ENCODE data around the gene PXYLP1. TPM values are rescaled to one million over a fixed set of nuclear protein-coding genes. Genes with fewer than 3 reads are reported as not detected.

Gene PXYLP1
- 10 to 100 TPM in 1 of 2 donors, 1 to 10 TPM in 1; 7.5 to 14.5 TPM for total RNA-seq

GRCh38 chr3:141231101-141231951 lies at the start of gene PXYLP1:
Gene PXYLP1, plus strand, starts transcription at chr3:141231825. Its CDS starts 28,351 bp downstream, at chr3:141260176.
- peak within 1 kb of the TSS; percentile 88 for H3K27ac ChIP-seq
- DNase-seq (ENCODE audit: low spot score), result peak; percentile 92
- no peaks in the 10 kb centered on the region for H3K36me3 ChIP-seq
- peaks cover 0 to 11% of the 10 kb centered on the region in 2 donors for H3K4me1 ChIP-seq
- H3K27me3 ChIP-seq, result no peaks in the 10 kb centered on the region
- TF ChIP-seq CTCF (IDR thresholded peaks at IDR 0.05), result peak; percentile 69 to 90
- no peaks in the 10 kb centered on the region for H3K9me3 ChIP-seq
- H3K4me3 ChIP-seq, result peak within 1 kb of the TSS; percentile 74 to 83

- no peak for TF ChIP-seq CTCF (IDR thresholded peaks at IDR 0.05)
- no peak for DNase-seq (ENCODE audit: low spot score)
These were observed 48.0 kb upstream of the PXYLP1 start for GRCh38 chr3:141183606-141184005.

GRCh38 chr3:141184430-141184829 lies 47.2 kb upstream of the PXYLP1 start:
- no peaks in the 10 kb centered on the region for H3K36me3 ChIP-seq
- no peak overlapping the region for H3K27ac ChIP-seq
- no peak overlapping the region for H3K4me3 ChIP-seq
- no peak for TF ChIP-seq CTCF (IDR thresholded peaks at IDR 0.05)
- DNase-seq (ENCODE audit: low spot score), result no peak
- H3K4me1 ChIP-seq, result no peaks in the 10 kb centered on the region
- no peaks in the 10 kb centered on the region for H3K27me3 ChIP-seq
- H3K9me3 ChIP-seq, result no peaks in the 10 kb centered on the region

More at GRCh38 chr3:141183606-141184005, 48.0 kb upstream of the PXYLP1 start:
- no peak overlapping the region for H3K27ac ChIP-seq
- H3K36me3 ChIP-seq, result no peaks in the 10 kb centered on the region
- H3K4me3 ChIP-seq, result no peak overlapping the region
- no peaks in the 10 kb centered on the region for H3K9me3 ChIP-seq
- H3K27me3 ChIP-seq, result no peaks in the 10 kb centered on the region
- no peaks in the 10 kb centered on the region for H3K4me1 ChIP-seq

GRCh38 chr3:141191097-141191749 lies 40.4 kb upstream of the PXYLP1 start:
- no peak for TF ChIP-seq CTCF (IDR thresholded peaks at IDR 0.05)
- Histone ChIP-seq H3K27me3 (no peaks in the 10 kb centered on the region), H3K27ac (no peak overlapping the region), H3K4me1 (no peaks in the 10 kb centered on the region), H3K9me3 (no peaks in the 10 kb centered on the region), H3K36me3 (no peaks in the 10 kb centered on the region), H3K4me3 (no peak overlapping the region)
- no peak for DNase-seq (ENCODE audit: low spot score)

- Histone ChIP-seq H3K4me3 (no peak overlapping the region), H3K27ac (no peak overlapping the region), H3K9me3 (no peaks in the 10 kb centered on the region), H3K4me1 (no peaks in the 10 kb centered on the region), H3K27me3 (no peaks in the 10 kb centered on the region), H3K36me3 (no peaks in the 10 kb centered on the region)
- TF ChIP-seq CTCF (IDR thresholded peaks at IDR 0.05), result peak; percentile 98 to 100
- DNase-seq (ENCODE audit: low spot score), result peak; percentile 99
These were observed 39.3 kb upstream of the PXYLP1 start for GRCh38 chr3:141192345-141192744.
